GM18858 (cell line): ENCODE data around the gene AK1.
"Not testable (repeated sequence)": the region's sequence is repeated elsewhere in the genome, so short reads cannot be mapped to it uniquely, and the experiment has no call there.

ENCODE experiments used
- ATAC-seq: cut with Tn5 transposase; IDR thresholded peaks from one replicate; pipeline ENCODE4 v1.9.1; 2021; ENCODE audit not compliant: unreplicated experiment

The AK1 gene

GRCh38 chr9:127848756-127849504, 28.5 kb downstream of the AK1 start:
- ATAC-seq: no peak

- ATAC-seq: no peak
Observed at GRCh38 chr9:127847833-127848755, 29.4 kb downstream of the AK1 start.

GRCh38 chr9:127847178-127847510, 30.3 kb downstream of the AK1 start:
- no peak for ATAC-seq

- no peak for ATAC-seq
Observed at GRCh38 chr9:127846443-127847177, 30.9 kb downstream of the AK1 start.

- ATAC-seq: not testable (repeated sequence)
Observed at GRCh38 chr9:127845619-127846018, 31.9 kb downstream of the AK1 start.

GRCh38 chr9:127844821-127845359, 32.6 kb downstream of the AK1 start:
- no peak for ATAC-seq

GRCh38 chr9:127841087-127841835, 36.2 kb downstream of the AK1 start:
- ATAC-seq: no peak

- no peak for ATAC-seq
Observed at GRCh38 chr9:127838375-127839078, 38.9 kb downstream of the AK1 start.

GRCh38 chr9:127837346-127837745, 40.1 kb downstream of the AK1 start:
- ATAC-seq: no peak

- ATAC-seq: not testable (repeated sequence)
Observed at GRCh38 chr9:127836561-127836960, 40.9 kb downstream of the AK1 start.

- ATAC-seq: no peak
Observed at GRCh38 chr9:127835991-127836516, 41.4 kb downstream of the AK1 start.

- ATAC-seq: no peak
Observed at GRCh38 chr9:127833555-127833954, 43.9 kb downstream of the AK1 start.

- no peak for ATAC-seq
Observed at GRCh38 chr9:127832248-127832647, 45.2 kb downstream of the AK1 start.

GRCh38 chr9:127829205-127829906, 48.1 kb downstream of the AK1 start:
- ATAC-seq: no peak

GRCh38 chr9:127828262-127829031, 49.0 kb downstream of the AK1 start:
- no peak for ATAC-seq

GRCh38 chr9:127826253-127826913, 51.1 kb downstream of the AK1 start:
- ATAC-seq: no peak

- no peak for ATAC-seq
Observed at GRCh38 chr9:127825319-127826051, 52.0 kb downstream of the AK1 start.
